GM19240 (cell line): ENCODE results near the gene SMU1.
"Not testable (repeated sequence)": the region's sequence is repeated elsewhere in the genome, so short reads cannot be mapped to it uniquely, and the experiment has no call there.

Source experiments
- DNase-seq: peaks from one replicate; pipeline ENCODE4 v3.0.0; 2011; ENCODE audit warnings: low spot score; ENCODE audit not compliant: insufficient read length

SMU1 gene

GRCh38 chr9:33105959-33106358 is 29.5 kb upstream of the SMU1 start:
- no peak for DNase-seq

- no peak for DNase-seq
These were observed 29.0 kb upstream of the SMU1 start for GRCh38 chr9:33105504-33105903.

DNA sequence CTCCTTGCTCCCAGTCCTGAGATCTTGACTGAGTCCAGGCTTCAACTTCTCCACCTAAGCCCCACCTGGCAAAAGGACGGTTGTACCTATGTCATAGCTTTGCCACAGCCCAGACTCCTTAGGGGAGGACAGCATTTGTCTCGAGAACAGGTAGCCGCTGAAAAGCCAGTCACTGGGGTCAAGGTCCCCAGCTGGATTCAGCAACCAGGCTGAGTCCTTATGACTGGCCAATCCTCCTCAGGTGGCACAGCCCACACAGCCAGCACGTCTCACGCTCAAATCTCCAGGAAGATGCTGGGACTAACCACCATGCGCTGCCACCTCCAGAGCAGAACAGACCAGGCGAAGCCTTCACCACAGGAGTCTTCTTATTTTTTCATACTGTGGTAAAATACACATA is 27.9 kb upstream of the SMU1 start:
- no peak for DNase-seq

DNA sequence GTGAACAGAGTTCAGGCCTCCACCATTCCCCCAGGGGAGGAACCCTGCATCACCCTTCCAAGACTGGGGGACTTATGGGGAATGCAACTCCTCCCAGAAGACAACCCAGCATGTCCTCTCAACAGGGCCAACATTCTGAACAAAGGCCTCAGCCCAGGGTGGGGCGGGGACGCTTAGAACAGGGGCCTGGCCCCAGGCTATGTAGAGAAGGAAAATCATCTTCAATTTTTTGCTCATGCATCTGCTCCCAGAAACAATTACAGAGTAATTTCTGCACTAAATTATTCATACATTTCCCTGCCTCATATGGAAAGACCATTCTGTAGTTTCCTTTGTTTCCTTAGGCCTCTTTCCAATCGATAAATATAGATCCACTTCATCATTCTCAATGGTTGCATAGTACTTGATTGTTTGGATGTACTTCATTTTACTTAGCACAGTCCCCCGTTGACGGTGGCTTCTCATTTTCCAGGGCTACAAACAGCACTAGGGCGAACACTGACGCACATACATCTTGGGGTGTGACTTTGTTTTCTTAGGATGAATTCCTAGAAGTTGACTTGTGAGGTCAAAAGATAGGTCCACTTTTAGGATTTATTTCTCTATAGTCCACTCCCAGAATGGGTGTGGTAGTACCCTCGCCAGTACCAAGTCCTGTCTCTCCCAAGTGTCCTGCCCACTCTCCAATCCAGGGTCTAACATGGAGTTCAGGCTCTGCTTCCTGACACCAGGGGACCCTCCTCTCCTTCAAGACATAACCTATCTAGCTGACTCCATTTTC is 27.2 kb upstream of the SMU1 start:
- DNase-seq = no peak

GRCh38 chr9:33102551-33103210 is 26.2 kb upstream of the SMU1 start:
- no peak for DNase-seq

GRCh38 chr9:33101104-33101951 is 24.9 kb upstream of the SMU1 start:
- DNase-seq = no peak

GRCh38 chr9:33099754-33100153 is 23.3 kb upstream of the SMU1 start:
- no peak for DNase-seq

DNA sequence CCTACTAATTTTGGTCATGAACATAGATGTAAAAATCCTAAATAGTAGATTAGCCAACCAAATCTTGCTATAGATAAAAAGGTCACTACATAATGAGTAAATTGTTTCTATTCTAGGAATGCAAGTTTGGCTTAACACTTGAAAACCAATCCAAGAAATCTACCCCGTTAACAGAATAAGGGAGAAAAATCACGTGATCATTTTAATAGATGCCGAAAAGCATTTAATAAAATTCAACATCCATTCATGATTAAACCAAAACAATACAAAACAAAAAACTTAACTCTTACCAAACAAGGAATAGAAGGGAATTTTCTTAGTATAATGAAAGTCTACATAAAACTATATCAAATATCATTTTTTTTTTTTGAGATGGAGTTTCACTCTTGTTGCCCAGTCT is 20.7 kb upstream of the SMU1 start:
- DNase-seq = no peak

- no peak for DNase-seq
These were observed 16.2 kb upstream of the SMU1 start for GRCh38 chr9:33092634-33093033.

GRCh38 chr9:33085672-33086071 is 9.2 kb upstream of the SMU1 start:
- not testable (repeated sequence) for DNase-seq

DNA sequence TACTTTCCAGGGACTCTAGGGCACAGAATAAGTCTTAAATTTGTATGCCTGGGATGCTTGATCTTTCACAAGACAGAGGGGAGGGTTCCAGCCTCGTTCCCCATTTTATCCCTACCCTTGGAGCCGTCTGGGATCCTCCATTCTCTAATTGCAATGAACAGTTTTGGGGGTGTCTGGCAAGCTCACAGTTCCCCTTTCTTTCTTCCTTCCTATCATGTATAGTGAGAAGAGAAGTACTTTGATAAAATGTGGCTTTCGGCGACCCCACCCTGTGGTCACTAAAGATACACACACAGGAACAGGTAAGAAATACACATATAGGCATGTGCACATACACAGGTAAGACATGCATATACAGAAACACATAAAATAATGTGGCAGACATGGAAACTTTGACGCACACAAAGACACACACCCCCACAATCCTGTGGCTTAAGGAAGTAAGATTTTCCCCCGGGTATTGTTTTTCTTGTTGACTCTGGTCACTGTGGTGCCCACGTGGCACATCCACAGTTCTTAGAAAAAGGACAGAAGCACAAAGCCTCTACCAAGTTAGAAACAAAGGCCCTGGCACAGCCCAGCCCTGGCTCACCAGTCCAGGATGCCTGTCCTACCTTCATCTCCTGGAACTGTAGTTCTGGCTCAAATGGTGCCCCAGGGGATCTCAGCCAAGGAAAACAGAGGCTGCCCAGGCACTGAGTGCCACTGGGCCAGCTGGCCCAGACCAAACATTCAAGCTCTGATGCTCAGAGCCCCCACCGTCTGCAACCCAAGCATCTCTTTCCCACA is 6.3 kb upstream of the SMU1 start:
- DNase-seq = no peak

GRCh38 chr9:33082128-33082527 is 5.7 kb upstream of the SMU1 start:
- DNase-seq = no peak

DNA sequence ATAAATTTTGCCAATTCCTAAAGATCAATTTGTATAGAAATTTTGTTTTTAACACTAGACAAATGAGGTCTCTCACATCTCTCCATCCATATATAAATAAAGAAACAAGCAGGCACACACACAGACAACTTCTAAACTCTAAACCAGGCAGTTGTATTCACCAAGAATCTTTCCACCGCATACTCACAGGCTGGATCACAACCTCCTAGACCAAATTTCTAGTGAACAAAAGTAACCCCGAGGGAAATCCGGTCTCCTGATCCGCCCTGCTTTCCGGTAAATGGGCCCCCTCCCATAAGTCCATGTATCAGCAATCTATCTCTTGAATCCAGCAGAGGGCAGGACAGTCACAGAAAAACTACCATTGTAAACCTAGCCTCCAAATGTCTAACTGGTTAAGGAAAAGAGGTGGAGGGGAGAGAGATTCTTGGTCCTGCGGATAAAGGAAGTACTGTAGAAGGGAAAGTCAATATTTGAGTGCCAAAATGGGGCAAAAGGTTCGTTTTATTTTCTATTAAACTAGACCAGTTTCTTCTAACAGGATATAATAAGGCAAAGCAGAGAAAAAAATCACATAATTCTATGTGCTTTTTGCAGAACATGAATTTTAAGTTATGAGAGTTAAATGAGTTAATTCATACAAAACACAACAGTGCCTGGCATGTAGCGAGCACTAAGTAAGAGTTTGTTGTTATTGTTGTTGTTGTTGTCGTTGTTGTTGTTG is 4.8 kb upstream of the SMU1 start:
- peak; percentile 57 for DNase-seq

GRCh38 chr9:33080534-33080933 is 4.1 kb upstream of the SMU1 start:
- DNase-seq = no peak

DNA sequence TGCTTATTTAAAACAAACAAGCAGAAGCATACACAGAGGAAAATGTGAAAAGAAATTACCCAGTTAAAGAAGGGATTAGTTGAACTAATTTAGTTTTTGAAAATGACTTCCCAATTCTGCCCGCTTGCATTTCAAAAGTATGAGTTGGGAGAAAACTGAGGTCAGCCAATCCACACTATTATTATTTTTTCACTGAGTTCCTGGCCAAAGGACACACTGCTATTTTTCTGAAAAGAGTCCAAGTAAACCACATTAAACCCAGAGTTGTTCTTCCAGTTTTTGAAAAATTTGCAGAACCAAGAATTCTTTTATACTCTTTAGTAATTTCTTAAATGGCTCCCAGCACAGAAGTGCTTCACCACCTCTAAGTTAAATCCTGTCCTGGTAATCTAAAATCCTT is 7.5 kb downstream of the SMU1 start:
- no peak for DNase-seq

DNA sequence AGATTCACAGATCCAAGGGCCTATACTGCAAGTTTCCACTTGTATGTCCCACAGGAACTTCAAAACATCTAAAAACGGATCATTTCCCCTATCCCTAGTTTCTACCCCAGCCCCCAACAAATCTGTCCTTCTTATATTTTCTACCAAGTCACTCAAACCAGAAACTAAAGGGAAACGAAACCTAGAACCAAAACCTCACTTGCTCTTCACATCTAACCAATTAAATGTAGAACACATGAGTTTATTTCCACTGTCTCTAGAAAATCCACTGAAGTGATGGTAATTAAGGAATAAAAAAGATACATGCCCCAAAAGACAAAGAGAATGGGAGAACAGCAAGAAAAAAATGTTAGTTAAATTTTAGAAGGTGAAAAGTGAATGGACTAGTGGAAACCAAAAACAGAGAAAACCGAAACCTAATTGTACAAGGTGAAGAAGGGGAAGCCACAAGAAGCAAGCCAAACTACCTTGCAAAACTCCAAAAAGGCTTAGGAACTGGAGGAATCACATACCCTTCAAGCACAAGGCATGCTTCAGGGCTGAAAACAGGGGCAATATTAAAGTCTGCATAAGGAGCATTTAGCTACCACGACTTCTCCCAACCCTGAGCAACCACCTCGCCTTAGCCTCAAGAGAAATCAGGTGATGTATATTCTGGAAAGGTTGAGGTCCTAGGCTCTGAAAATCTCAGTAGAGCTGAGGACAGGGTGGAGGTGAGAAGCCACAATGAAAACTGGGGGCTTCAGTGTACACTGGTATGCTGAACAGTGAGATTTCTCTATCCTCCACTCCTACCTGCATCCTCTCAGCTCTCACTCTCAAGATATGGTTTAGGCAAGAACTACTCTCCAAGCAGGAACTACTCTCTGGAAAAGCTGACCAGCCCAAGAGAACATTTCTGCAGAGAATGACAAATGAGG is 11.1 kb downstream of the SMU1 start:
- peak; percentile 19 for DNase-seq

- DNase-seq = no peak
These were observed 25.3 kb downstream of the SMU1 start for GRCh38 chr9:33051144-33051543.

DNA sequence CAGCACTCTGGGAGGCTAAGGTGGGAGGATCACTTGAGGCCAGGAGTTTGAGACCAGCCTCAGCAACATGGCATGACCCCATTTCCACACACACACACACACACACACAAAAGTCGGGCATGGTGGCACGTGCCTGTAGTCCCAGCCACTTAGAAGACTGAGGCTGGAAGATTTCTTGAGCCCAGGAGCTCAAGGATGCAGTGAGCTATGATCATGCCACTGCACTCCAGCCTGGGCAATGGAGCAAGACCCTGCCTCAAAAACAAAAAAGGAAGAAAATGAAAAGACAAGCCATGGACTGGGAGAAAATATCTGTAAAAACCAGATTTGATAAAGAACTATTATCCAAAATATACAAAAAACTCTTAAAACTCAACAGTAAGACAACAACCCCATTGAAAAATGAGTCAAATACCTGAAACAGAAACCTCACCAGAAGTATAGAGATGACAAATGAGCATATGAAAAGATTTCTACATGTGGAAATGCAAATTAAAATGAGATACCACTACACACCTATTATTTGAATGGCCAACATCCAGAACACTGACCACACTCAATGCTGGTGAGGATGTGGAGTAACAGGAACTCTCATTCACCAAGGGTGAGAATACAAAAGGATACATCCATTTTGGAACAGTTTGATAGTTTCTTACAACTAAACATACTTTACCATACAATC is 26.7 kb downstream of the SMU1 start:
- peak; percentile 4 for DNase-seq

- DNase-seq = no peak
These were observed 28.4 kb downstream of the SMU1 start for GRCh38 chr9:33048054-33048465.
